IPS DF 6.9 (cell line): ENCODE results near the gene ETV3.
"Not testable (repeated sequence)": the region's sequence is repeated elsewhere in the genome, so short reads cannot be mapped to it uniquely, and the experiment has no call there.

Experiments used
- DNase-seq: peaks from one replicate; pipeline ENCODE4 v3.0.0-alpha.2; 2013; ENCODE audit warnings: low read depth, low spot score
- H3K27ac ChIP-seq: one replicate; pipeline ENCODE4 v1.5.1; 2013; ENCODE audit warnings: low read length, control low read depth
- H3K27me3 ChIP-seq: 2 replicates; pipeline ENCODE4 v1.6.1; 2013; ENCODE audit warnings: mild to moderate bottlenecking, low read length; ENCODE audit not compliant: control insufficient read depth, insufficient read depth
- H3K36me3 ChIP-seq: 2 replicates; pipeline ENCODE4 v1.6.1; 2013; ENCODE audit warnings: low read length; ENCODE audit not compliant: control insufficient read depth, insufficient read depth
- H3K4me1 ChIP-seq: 2 replicates; pipeline ENCODE4 v1.6.1; 2013; ENCODE audit warnings: low read length; ENCODE audit not compliant: control insufficient read depth, insufficient read depth
- H3K4me3 ChIP-seq: 2 replicates; pipeline ENCODE4 v1.5.1; 2013; ENCODE audit warnings: mild to moderate bottlenecking, low read length
- H3K9me3 ChIP-seq: 2 replicates; pipeline ENCODE4 v1.6.1; 2013; ENCODE audit warnings: low read length, inconsistent platforms; ENCODE audit not compliant: control insufficient read depth, insufficient read depth
- WGBS: extraction: QIAGEN DNeasy Blood & Tissue Kit; methylation state at CpG from one replicate; pipeline ENCODE4 v1.1.7; 2013; ENCODE audit warnings: mixed read lengths, missing lambda C conversion rate; ENCODE audit not compliant: insufficient read length, insufficient coverage; 5-methylcytosine and 5-hydroxymethylcytosine counted together

The ETV3 gene

DNA sequence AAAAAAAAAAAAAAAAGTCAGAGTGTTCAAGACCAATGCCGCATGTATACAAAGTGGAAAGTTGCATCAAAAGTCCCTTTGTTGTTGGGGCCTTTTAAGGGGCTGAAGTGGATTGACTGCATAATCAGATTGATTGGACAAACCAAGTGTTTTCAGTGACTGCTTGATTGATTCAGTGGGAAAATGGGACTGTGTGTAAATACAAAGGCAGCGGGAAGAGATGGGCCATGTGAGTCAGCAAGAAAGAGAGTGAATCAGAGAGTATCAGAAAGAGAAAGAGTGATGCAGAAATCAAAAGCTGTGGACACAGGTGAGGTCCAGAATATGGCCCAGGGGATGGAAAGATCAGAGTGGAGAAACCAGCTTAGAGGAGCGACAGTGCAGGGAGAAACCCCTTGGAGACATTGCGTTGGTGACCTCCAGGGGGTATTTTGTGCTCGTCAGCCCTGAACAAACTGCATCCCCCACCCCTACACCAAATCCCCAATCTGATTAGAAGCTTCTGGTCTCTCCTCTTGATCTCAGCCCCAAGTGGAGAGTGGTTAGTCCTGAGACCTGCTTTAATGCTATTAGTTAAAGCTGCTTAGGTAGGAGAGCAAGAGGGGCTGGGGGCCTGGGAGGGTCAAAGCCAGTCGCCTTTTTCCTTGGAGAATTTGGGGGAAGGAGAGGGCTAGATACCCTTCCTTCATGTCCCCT is 33.4 kb downstream of the ETV3 start:
- Histone ChIP-seq H3K27me3 (no peaks in the 10 kb centered on the region), H3K4me3 (no peak overlapping the region), H3K9me3 (no peaks in the 10 kb centered on the region), H3K4me1 (no peaks in the 10 kb centered on the region; the same call in 1 of the 2 replicates), H3K27ac (no peak overlapping the region), H3K36me3 (no peaks in the 10 kb centered on the region)
- DNase-seq = no peak
- WGBS = no CpG with 5 or more reads among the region's 6 CpGs

DNA sequence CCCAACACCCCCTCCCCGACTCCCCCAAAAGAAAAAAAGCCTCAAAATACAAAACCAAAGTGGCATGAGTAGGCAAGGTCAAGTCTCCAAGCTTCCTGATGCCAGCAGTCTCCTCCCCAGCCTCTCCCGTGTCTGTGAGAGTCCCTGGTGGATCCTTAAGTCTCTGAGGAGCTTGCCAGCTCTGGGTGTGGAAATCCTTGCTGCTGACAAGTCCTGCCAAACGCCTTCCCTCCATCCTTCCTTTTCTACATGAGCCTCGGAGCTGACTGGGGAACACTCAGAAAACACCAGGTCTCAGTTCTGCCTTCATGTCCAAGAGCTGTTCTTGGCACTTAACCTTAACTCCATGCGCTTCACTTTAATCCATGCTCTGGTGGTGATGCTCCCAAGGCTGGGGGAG is 34.9 kb downstream of the ETV3 start:
- Histone ChIP-seq H3K36me3 (no peaks in the 10 kb centered on the region), H3K27me3 (no peaks in the 10 kb centered on the region), H3K27ac (no peak overlapping the region), H3K4me1 (no peaks in the 10 kb centered on the region; the same call in 1 of the 2 replicates), H3K9me3 (no peaks in the 10 kb centered on the region), H3K4me3 (no peak overlapping the region)
- no peak for DNase-seq
- WGBS = no CpG with 5 or more reads among the region's 5 CpGs

DNA sequence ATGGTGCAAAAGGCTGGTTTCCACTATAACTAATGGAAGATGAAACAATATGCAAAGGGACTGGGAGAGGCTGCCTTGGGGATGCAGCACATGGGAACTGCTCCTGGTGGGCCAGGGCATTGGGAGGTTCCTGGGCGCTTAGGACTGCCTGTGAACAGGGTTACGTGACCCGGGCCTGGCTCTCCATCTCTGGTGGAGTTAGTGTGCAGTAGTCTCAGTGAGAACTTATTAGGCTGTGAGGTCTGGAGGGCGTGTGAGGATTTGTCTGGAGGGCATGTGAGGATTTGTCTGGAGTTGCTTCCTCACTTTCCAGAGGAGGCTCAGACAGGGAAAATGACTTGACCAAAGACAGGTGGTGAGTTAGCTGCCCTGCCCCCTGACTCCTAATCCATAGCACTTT is 37.0 kb downstream of the ETV3 start:
- Histone ChIP-seq H3K4me1 (no peaks in the 10 kb centered on the region; the same call in 1 of the 2 replicates), H3K9me3 (no peaks in the 10 kb centered on the region), H3K27me3 (no peaks in the 10 kb centered on the region), H3K36me3 (no peaks in the 10 kb centered on the region), H3K27ac (no peak overlapping the region), H3K4me3 (no peak overlapping the region)
- no peak for DNase-seq
- WGBS = no CpG with 5 or more reads among the region's 4 CpGs

DNA sequence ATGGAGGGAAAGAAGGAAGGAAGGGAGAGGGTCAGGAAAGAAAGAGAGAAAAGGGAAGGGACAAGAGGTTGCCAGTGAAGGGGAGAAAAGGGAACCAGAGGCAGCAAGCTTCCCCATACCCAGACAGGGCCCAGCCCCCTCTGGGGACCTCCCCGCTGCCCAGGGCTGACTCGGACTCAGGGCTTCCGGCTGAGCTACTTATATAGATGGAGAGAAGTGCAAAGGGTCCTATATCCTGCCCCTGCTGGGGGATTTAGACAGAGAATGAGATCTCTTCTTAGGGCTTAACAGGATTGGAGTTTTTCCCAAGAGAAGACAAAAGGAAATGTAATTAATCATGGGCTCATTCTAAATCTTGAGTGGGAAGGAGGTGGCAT is 38.6 kb downstream of the ETV3 start, which contains the start of gene ETV3L:
Gene ETV3L, minus strand, starts transcription at position 176 of the 377 bp plus-strand sequence. CDS start 285 bp downstream, outside the sequence.
- Histone ChIP-seq H3K36me3 (no peaks in the 10 kb centered on the region), H3K27me3 (no peaks in the 10 kb centered on the region), H3K9me3 (no peaks in the 10 kb centered on the region), H3K4me1 (no peaks in the 10 kb centered on the region), H3K4me3 (no peak within 1 kb of the TSS), H3K27ac (no peak within 1 kb of the TSS)
- WGBS = no CpG with 5 or more reads among the region's 3 CpGs
- no peak for DNase-seq

DNA sequence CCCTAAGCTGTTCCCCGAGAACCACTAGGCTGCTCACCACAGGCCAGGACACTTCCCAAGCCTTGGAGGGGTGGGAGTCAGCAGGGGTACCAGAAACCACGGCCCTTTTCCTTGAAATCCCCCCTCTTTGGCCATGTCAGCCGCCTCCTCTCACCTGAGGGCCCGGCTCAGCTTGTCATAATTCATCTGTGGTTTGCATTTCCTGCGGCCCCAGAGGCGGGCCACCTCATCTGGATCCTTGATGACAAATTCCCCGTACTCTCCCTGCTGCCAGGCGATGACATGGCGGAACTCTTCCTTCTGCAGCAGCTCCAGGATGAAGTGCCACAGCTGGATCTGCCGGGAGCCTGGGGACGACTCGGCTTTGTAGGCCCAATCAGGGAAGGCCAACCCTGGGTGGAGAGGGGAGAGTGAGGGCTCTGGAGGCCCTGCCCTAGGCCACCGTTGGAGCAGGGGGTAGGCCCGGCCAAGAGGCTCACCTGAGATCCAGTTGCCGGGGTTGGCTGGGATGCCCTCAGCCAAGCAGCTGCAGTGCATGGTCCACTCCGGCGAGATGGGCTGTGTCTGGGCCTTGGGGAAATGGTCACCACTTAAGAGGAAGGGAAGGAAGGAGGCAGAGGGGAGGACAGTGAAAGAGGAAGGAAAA is 39.1 kb downstream of the ETV3 start:
- H3K4me3 ChIP-seq, DNase-seq: not testable (repeated sequence)
- WGBS = no CpG with 5 or more reads among the region's 17 CpGs

GRCh38 chr1:157098519-157098918 is 39.7 kb downstream of the ETV3 start:
- Histone ChIP-seq H3K9me3 (no peaks in the 10 kb centered on the region), H3K27ac (no peak overlapping the region), H3K27me3 (no peaks in the 10 kb centered on the region), H3K4me3 (no peak overlapping the region), H3K4me1 (no peaks in the 10 kb centered on the region), H3K36me3 (no peaks in the 10 kb centered on the region)
- no CpG with 5 or more reads among the region's 9 CpGs for whole genome bisulfite sequencing
- DNase-seq = no peak

More for the DNA sequence above, 39.1 kb downstream of the ETV3 start:
- H3K27me3 ChIP-seq, H3K9me3 ChIP-seq, H3K36me3 ChIP-seq, H3K27ac ChIP-seq, H3K4me1 ChIP-seq: not testable (repeated sequence)

GRCh38 chr1:157097692-157098091 is 40.5 kb downstream of the ETV3 start:
- Histone ChIP-seq H3K4me1 (no peaks in the 10 kb centered on the region), H3K4me3 (no peak overlapping the region), H3K36me3 (no peaks in the 10 kb centered on the region), H3K9me3 (no peaks in the 10 kb centered on the region), H3K27ac (no peak overlapping the region), H3K27me3 (no peaks in the 10 kb centered on the region)
- no CpG with 5 or more reads among the region's 6 CpGs for WGBS
- no peak for DNase-seq

- no peak overlapping the region for H3K27ac ChIP-seq
- H3K9me3 ChIP-seq = no peaks in the 10 kb centered on the region
- H3K4me1 ChIP-seq = no peaks in the 10 kb centered on the region
- H3K27me3 ChIP-seq = no peaks in the 10 kb centered on the region
- no peak for DNase-seq
- WGBS = no CpG with 5 or more reads among the region's 6 CpGs
- H3K4me3 ChIP-seq = no peak overlapping the region
- no peaks in the 10 kb centered on the region for H3K36me3 ChIP-seq
Measured at GRCh38 chr1:157096881-157097280, 41.3 kb downstream of the ETV3 start.

DNA sequence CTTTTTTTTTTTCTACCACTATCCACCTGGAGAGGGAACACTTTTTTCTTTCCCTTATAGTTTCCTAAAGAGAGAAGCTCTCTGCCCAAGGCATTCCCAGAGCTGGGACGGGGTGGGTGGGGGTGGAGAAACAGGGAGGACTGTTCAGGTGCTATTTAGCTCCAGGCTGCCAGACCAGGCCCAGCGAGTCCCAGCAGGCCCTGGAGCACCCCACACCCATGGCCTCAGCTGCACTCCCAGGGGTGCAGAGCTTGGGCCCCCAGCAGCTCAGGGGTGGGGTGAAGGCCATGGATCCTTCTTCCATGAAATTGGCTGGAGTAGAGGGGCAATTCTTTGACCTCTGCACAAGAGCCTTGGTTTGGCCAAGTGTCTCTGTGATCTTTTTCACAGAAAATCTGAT is 42.6 kb downstream of the ETV3 start:
- DNase-seq = no peak
- no peaks in the 10 kb centered on the region for H3K9me3 ChIP-seq
- H3K36me3 ChIP-seq = no peaks in the 10 kb centered on the region
- no peaks in the 10 kb centered on the region for H3K4me1 ChIP-seq
- no peaks in the 10 kb centered on the region for H3K27me3 ChIP-seq
- no peak overlapping the region for H3K4me3 ChIP-seq
- no CpG with 5 or more reads among the region's 2 CpGs for WGBS
- H3K27ac ChIP-seq = no peak overlapping the region

- Histone ChIP-seq H3K4me3 (no peak overlapping the region), H3K9me3 (no peaks in the 10 kb centered on the region), H3K36me3 (no peaks in the 10 kb centered on the region), H3K27ac (no peak overlapping the region), H3K4me1 (no peaks in the 10 kb centered on the region; the same call in 1 of the 2 replicates), H3K27me3 (no peaks in the 10 kb centered on the region)
- whole genome bisulfite sequencing = no CpG with 5 or more reads among the region's 4 CpGs
- no peak for DNase-seq
Measured at GRCh38 chr1:157095091-157095490, 43.1 kb downstream of the ETV3 start.

DNA sequence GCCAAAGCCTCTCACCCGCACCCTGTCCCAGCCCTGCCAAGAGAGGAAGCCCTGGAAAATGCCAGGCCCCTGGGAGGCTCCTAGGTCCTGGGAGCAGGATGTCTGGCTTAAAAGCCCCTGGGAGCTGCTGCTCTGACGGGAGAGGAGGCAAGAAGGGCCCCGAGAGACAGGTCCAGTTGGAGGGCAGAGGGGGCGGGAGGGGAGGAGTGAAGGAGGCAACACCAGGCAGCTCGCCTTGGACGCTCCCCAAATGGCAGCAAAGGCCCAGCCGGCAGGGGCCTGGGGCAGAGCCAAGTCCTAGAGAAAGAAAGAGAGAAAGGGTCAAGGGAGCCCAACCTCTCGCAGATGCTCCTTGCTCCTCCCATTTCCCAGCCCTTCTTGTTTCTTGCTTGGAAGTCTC is 45.4 kb downstream of the ETV3 start:
- H3K36me3 ChIP-seq = no peaks in the 10 kb centered on the region
- no CpG with 5 or more reads among the region's 8 CpGs for WGBS
- no peaks in the 10 kb centered on the region for H3K27me3 ChIP-seq
- H3K4me3 ChIP-seq = no peak overlapping the region
- no peak overlapping the region for H3K27ac ChIP-seq
- no peaks in the 10 kb centered on the region; the same call in 1 of the 2 replicates for H3K4me1 ChIP-seq
- no peak for DNase-seq
- H3K9me3 ChIP-seq = no peaks in the 10 kb centered on the region
